GM20431 (cell line): ENCODE results near the gene BICC1.

Experiments
- in situ Hi-C: fragments of 300-500 bp; cut with MseI, MboI; formaldehyde crosslinking; loops from one replicate; pipeline ENCODE4 v1.15.0; 2020; ENCODE audit warnings: low sequenced_read_pairs; ENCODE audit not compliant: unreplicated experiment

The BICC1 gene

DNA sequence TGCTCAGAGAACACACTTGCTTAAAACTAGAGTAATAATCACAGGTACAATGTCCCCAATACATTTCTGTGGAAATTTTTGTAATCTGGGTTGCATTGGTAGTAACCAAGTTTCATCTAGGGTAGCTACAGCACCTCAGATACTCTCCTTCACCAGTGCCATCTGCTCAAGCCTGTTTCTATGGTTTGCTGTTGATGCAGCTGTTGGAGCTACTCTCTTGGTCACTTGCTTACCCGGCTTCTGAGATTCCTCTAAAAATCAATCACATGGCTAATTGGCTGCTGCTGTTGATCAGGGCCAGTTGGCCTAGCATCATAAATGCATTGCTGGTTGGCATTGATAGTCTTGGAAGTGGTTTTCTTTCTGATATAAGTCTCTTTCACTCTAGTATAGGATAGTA is 220.8 kb downstream of the BICC1 start:
- in situ Hi-C loops: no loop called here

DNA sequence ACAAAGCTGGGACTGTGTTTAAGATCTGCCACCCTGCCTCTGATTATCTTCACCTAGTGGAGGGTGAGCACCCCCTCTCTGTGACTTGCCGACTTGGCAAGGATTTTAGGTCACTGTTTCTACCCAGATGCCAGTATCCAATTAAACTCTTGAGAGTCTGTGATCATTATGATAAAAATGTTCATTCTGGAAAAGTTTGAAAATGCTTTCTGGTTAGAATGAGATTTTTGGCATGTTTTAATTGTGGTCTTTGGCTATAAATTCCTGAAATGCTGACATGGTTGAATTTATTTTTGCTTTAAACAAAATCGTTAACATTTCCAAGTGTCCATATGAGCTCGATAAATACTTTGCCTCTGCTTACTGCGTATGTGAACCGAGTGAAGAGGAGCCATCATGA is 221.4 kb downstream of the BICC1 start:
- in situ Hi-C loops: no loop called here

DNA sequence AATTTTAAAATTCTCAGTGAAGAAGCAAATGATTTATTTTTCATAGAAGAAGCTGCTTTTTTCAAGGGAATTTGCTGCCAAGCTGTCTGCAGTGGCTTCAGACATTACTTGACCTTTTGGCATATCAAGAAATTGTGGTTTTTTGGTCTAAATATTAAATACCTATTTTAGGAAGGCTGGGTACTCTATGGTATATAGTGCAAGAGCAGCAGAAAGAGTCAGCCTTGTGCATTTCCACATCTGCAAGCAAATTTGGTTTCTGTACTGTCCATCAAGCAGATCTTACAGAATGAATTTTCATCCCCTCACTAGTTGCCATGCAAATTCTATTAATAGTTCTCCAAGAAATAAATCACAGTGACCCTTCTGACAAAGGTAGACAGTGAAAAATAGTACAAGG is 222.0 kb downstream of the BICC1 start:
- in situ Hi-C loops: no loop called here

DNA sequence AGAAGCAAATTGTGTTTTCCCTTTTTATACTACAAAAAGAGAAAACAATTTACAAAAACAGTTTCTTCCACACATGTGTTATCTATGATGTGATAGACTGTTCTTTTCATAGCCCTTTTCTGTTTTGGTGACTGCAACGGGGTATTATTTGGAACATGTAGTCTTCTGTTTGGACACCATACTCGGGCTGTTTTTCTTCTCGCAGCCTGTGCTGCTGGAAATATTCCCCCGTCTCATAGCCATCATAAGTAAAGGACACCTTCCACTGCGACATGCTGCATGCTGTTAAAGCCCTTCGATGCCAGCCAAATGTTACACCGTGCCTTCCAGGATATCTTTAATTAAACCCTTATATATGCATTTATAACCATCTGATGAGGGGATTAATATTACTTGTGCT is 222.4 kb downstream of the BICC1 start:
- in situ Hi-C loops: no loop called here

DNA sequence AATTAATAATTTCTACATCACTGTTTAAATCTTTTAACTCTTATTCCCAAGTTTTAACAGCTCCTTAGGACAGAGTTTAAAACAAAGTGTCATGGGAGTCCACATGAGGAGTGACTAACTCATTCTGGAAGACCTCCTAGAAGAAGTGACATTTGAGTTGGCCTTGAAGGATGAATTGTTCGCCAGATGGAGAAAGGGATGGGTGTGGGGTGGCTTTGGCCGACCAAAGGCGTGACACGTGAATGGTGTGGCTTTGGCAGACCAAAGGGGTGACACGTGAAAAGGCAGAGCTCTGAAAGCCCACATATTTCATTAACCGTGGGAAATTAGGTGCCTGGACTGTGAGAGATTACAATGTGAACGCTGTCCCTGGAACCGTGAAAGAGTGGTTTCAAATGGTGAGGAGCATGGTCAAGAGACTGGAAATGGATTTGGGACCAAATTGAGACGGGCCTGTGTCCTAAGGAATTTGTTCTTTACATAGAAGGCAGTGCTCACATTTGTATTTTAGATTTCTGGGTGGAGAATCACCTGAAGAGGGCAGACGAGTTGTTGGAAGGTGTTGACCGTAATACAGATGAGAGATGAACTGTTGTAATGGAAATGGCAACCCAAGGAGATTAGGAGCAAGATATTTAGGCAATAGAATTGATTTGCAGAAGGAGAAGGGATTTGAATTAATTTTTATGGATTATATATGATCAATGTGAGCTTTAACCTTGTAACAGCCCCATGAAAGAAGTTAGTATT is 228.1 kb downstream of the BICC1 start:
- in situ Hi-C loops: no loop called here

DNA sequence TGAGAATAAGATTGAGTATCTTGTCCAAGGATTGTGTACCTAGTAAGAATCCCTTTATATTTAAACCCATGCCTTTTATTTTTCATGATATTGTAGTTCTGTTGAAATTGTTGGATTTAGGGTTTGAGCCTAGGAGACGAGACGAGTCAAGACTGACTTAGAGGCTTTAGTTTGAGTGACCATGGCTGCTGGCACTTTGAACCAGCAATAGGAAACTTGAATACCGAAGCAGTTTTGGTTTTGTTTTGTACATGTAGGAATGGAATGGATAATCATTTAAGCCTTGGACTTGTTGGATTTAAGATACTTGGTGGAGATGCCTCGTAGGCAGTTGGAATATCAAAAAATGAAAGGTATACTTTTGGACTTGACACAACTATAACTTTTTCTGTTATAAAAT is 229.0 kb downstream of the BICC1 start:
- in situ Hi-C loops: no loop called here

DNA sequence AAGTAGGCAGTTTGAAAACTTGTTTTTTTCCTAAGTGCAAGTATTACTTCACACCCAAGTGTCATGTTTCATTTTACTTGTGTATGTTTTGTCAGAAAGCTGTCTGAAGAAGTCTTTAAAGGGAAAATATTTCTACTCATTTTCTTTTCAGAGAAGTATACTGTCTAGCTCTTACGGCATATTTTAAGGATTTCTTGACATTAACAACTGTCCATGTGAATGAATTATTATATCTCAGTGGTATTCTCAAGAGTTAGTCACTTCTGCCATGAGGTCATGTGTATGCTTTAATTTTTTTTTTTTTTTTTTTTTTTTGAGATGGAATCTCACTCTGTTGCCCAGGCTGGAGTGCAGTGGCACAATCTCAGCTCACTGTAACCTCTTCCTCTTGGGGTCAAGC is 229.5 kb downstream of the BICC1 start:
- in situ Hi-C loops: no loop called here

DNA sequence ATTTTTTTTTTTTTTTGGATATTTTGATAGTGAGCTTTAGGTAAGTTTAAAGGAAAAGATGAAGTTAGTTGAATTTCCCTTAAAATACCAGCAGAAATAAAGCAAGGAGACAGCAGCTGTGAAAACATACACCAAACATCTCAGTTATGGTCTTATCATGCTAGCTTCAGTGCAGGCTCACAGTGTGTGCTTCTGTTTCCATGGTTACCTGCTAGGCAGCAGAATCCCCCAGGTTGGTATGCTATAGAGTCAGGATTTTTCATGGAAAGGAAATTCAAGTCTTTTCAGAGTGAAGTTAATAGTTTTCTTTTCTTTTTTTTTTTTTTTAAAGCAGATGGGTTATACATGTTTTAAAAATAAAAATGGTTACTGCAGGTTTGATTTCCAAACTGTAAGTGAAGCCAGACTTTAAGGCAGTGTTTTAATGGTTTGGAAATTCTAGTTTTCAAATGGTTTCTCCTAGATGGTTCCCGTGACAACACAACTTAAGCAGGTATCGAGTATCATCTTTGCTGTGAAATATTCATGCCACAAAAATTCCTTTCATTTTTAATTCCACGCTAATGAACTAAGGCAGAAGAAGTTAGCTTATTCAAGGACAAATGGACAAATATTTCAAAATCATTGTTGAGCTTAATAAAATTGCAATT is 230.9 kb downstream of the BICC1 start:
- in situ Hi-C loops: no loop called here

DNA sequence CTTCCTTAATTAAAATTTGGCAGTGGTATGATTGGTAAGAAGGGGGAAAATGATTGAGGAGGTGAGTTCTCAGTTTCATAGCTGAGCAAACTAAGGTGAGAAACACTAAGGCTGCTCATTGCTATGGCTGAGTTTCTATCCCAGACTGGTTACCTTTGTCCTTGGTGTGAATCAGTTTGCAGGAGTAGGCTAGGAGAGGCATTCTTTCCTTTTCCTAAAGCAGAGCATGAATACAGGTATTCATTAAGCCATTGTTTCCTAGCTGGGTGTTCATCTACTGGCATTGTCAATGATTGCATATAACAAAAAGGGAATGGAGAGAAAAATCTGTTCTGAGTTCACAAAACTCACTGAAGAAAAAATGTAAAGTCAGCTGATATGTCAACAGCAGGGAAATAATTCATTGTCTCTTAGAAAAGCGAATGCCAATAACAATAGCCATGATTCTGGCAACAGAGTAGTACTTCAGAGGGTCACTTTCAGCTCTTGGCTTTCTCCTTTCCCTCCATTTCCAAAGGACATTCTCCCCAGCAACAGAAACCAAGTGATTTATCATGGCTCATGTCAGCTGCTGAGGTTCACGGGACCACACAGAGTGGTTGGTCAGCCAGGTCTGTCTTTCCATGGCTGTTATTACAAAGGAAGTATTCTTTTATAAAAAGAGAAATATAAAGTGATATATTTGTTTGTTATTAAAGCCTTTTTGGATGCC is 234.0 kb downstream of the BICC1 start:
- in situ Hi-C loops: no loop called here

DNA sequence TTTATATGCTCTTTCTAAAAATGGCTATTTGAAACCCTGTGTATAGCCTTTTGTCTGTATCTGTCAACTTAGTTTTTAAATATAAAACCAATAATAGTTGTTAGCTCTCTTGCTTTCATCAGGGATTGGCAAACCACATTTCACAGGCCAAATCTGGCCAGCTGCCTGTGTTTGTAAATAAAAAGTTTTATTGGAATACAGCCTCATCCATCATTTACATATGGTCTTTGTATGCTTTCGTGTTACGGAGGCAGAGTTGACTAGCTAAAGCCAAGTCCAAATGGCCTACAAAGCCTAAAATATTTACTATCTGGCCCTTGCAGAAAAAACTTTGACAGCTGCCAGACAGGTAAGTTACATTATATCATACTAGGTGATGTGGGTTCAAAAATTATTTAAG is 235.0 kb downstream of the BICC1 start:
- in situ Hi-C loops: no loop called here

DNA sequence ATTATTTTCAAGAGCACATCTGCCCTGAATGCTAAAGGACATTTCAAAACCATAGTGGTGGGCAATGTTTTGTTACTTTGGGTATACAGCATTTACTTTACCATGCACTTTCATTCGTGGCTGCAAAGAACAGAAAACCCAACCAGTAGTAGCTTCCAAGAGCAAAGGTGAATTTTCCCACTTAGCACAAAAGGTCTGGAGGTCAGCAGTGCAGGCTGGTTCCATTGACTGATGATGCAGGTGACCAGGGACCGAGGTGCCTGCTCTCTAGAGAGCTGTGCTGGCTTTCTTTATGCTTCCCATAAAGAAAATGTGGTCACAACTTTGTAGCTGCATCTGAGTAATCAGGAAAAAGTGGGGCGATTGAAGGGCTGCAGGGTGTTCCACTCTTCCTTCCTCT is 240.0 kb downstream of the BICC1 start:
- in situ Hi-C loops: no loop called here

DNA sequence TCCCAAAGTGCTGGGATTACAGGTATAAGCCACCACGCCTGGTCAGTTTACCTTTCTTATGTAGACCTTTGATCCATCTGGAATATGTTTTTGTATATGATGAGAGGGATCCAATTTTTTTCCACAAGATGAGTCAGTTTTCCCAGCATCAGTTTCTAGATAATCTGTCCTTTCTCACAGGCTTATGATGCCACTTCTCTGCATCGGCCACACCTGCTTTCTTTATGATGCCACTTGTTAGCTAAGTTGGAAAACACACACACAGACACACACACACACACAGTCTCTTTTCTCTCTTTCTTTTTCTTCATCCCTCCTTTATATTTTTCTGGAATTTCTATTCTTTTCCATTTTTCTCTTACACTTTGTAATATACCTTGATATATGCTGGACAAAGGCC is 240.8 kb downstream of the BICC1 start:
- in situ Hi-C loops: no loop called here

DNA sequence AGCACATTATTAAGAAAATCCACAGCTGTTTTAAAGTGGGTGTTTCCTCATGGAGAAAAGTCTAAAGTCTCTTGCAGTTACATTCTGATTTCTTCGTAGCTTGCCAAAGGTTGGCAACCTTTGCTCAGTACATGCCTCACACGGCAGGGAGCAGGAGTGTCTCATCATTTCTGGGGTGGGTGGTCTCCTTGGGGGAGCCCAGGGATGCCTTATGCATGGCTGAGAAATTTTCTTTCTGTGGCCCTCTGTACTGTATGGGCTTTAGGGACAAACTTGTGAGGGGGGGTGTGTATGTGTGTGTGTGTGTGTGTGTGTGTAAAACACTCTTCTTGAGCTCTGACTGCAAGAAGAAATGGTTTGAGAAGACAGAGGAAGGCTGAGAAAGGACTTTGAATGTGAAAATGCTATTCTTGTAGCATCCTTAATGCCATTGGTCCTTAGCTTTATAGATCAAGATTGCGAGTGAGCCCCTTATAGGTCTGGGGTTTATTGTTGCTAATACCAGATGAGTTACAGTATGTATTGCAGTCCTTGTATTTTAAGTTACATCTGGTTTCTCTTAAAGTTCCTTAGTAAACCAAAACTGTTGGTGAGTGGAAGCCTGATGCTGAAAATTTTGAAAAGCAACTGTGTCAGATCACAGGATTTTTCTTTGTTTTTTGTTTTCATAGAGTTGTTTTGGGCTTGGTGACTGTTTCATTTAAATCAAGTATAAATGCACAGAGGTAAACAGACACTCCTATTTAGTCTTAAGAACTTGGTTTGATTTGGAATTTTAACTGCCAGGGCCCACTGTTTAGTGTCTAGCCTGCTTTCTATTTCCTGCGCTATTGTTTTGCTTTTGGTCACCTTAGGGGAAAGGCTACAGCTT is 242.0 kb downstream of the BICC1 start:
- in situ Hi-C loops: no loop called here

DNA sequence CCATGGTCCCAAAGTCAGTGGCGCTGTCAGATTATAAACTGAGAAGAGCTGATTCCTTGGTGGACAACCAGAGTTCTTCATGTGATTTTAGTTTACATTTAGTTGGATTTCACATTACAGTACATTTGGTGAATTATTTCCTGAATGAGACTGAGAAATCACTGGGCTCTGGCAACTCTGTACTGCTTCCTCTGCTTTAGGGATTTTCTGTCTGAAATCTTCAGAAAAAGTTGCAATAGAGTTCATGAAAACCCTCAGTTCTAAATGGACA is 242.6 kb downstream of the BICC1 start:
- in situ Hi-C loops: no loop called here

DNA sequence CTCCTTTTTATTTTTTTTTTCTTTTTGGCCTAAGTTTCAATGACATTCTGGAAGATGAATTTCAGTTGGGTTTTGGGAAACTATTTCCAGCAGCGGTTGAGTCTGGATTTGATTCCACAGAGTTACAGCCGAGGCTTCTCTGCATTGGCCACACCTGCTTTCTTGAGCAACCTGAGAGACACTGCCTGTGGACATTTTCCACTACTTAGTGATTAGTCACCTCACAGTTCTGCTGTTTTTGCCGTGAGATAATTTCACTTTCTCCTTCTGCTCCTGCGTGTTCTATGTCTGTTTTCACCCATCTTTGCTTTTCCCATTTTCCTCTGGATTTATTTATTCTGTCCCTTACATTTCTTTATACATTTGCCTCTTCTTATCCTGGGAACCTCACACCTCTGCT is 243.0 kb downstream of the BICC1 start:
- in situ Hi-C loops: no loop called here

DNA sequence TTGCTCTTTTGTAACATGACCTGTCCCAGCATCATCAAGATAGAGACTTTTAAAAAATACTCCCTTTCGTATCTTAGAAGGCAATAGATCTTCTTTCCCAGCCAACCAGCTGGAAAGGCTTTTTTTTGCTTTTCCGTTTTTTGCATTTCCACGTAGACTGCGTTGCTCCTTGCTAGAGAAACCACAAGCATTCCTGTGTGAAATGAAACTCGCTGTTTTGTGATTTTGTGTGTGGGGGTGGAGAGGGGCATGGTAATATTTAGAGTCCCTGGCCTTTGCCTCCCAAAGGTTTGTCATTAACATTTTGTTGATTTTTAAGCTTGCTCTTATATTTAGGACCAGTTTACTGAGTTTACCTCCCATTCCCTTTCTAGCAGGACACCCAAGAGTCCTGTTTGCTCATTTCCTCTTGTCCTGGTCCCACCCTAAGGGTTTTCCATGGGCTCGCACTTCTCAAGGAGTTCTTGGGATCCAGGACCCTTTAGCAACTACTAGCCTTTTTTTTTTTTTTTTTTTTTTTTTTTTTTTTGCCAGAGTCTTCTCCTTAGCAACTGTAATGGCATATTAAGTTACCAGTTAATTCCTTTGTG is 243.6 kb downstream of the BICC1 start:
- in situ Hi-C loops: no loop called here

DNA sequence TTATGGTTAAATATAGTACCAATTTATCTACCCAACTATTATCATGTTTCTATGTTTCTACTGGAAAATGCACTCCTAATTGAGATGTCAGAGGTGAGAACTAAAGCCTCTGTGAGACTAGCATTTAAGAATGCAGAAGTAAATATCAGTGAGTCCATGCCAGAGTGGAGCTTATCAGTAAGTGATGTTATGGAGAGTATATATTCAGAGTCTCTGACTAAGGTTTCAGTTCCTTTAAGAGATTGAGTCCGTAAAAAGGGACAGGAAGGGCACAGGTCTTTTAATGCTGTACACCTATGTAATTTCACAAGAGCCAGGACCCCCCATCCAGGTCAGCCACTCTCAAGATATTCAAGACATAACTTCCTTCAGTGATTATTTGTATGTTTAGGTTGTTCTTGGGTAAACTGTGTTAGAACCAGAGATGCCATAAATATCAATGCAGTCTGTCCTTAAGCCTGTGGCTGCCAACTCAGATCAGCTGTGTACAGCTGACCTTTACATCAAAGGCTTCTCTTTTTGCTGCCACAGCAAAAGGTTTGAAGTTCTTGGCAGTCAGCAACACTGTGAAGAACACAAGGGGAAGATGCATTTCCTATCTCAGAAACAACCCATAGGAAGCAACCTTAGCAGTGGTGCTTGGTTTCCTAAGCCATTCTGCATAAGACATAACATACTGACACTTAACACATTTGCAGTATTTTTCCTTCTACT is 244.8 kb downstream of the BICC1 start:
- in situ Hi-C loops: no loop called here

DNA sequence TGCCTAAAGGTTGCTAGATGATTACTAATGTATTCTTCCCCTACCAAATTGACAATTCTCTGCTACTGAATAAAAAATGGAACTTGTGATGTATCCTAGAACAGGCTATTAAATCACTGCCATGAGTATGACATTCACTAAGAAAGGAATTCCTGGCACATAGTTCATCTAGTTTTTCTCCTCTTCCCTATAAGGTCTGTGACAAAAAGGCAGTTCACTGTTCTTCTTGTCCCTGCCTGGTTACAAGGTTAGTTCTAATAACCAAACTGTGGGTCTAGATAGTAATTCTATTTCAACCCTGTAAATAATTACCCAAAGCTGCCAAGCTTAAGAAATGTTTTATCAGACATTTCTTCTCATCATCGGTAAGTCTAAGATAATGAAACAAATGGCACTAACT is 245.6 kb downstream of the BICC1 start:
- in situ Hi-C loops: no loop called here

DNA sequence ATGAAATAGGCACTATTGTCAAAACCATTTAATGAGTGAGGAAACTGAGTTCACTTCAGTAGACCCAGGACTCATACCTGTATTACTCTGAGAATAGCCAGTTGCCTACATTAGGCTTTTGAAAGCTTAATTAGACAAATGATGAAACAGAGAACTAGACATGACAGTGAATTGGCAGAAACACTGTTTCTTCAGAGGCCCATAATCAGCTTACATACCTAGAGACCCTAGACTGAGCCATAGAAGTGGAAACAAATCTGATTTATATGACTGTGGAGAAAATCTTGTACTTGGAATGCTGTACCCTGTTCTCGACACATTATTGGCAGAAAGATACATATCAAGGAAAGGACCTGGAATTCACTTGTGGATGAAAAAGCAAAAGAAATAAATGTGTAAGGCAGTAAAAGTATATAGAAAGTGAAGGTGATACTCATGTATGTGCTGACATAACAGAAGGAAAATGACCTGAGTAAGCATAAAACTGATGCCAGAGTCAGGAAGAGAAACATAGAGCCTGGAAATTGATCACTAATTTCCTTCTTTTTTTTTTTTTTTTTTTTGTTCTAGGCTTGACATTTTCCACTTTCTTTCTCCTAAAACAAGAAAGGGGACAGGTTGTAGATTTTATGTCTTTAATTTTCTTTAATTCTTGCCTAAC is 251.5 kb downstream of the BICC1 start:
- in situ Hi-C loops: no loop called here
